Glutamatergic neuron (in vitro differentiated cells): ENCODE data around the gene NTSR1. TPM values are rescaled to one million over a fixed set of nuclear protein-coding genes. Genes with fewer than 3 reads are reported as not detected.

ENCODE experiments used
- DNase-seq: peaks from one replicate; pipeline ENCODE4 v3.0.0; 2022
- H3K27ac Mint-ChIP-seq: one replicate; pipeline ENCODE4 v1.8.0; 2020; ENCODE audit warnings: mild to moderate bottlenecking, mixed read lengths, inconsistent platforms; ENCODE audit not compliant: unreplicated experiment
- H3K27me3 Mint-ChIP-seq: one replicate; pipeline ENCODE4 v1.8.0; 2020; ENCODE audit warnings: mild to moderate bottlenecking, moderate library complexity, mixed read lengths, inconsistent platforms; ENCODE audit not compliant: unreplicated experiment
- H3K36me3 Mint-ChIP-seq: one replicate; pipeline ENCODE4 v1.8.0; 2020; ENCODE audit warnings: mild to moderate bottlenecking, mixed read lengths, inconsistent platforms; ENCODE audit not compliant: unreplicated experiment
- H3K4me1 Mint-ChIP-seq: one replicate; pipeline ENCODE4 v1.8.0; 2020; ENCODE audit warnings: mild to moderate bottlenecking, low read depth, mixed read lengths, inconsistent platforms; ENCODE audit not compliant: unreplicated experiment
- H3K4me3 Mint-ChIP-seq: one replicate; pipeline ENCODE4 v1.8.0; 2020; ENCODE audit warnings: mild to moderate bottlenecking, mixed read lengths, inconsistent platforms; ENCODE audit not compliant: unreplicated experiment
- H3K9me3 Mint-ChIP-seq: one replicate; pipeline ENCODE4 v1.8.0; 2020; ENCODE audit warnings: mild to moderate bottlenecking, moderate library complexity, mixed read lengths, inconsistent platforms; ENCODE audit not compliant: unreplicated experiment
- CTCF ChIP-seq: fragments of 200-600 bp; sonication (generic); IDR thresholded peaks from one replicate; pipeline ENCODE4 v1.5.0; 2021; ENCODE audit not compliant: partially characterized antibody, unreplicated experiment
- total RNA-seq: library from RNA; stranded (reverse); fragmentation: NEBNext Ultra II Directional; extraction: Animal tissue kit (Norgen Biotek cat#: 25700); gene quantifications from one replicate; pipeline ENCODE4 v1.2.1, GENCODE V29; 2021; ENCODE audit not compliant: unreplicated experiment

The NTSR1 gene
- total RNA-seq, 1 donor from 2014 or later: 4.0 TPM

- no peak for TF ChIP-seq CTCF
- Mint-ChIP-seq H3K9me3 (peaks cover 8% of the 10 kb centered on the region), H3K27me3 (peaks cover 11% of the 10 kb centered on the region), H3K36me3 (peaks cover 18% of the 10 kb centered on the region), H3K4me3 (no peak overlapping the region), H3K27ac (no peak overlapping the region), H3K4me1 (peaks cover 8% of the 10 kb centered on the region)
- no peak for DNase-seq
Observed at GRCh38 chr20:62748311-62748710, 39.7 kb downstream of the NTSR1 start.

DNA sequence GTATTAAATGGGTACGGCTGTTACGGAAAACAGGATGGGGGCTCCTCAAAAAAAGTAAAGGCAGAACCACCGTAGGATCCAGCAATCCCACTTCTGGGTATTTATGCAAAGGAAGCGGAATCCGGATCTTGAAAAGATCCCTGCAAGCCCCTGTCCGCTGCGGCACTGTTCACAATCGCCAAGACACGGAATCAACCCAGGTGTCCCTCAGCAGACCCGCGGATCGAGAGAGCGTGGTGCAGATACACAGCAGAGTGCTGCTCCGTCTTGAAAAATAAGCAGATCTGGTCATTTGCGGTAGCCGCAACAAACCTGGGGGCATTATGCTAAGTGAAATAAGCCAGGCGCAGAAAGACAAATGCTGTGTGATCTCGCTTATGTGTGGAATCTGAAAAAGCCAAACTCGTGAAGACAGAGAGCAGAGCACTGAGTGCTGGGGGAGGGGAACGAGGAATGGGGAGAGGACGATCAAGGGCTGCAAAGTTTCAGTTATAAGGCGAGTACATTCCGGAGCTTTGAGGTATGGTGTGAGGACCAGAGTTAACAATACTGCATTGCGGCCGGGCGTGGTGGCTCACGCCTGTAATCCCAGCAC, 41.3 kb downstream of the NTSR1 start:
- H3K27ac Mint-ChIP-seq: no peak overlapping the region
- no peak for TF ChIP-seq CTCF
- peaks cover 6% of the 10 kb centered on the region for H3K4me1 Mint-ChIP-seq

GRCh38 chr20:62751551-62752150, 43.0 kb downstream of the NTSR1 start:
- H3K4me3 Mint-ChIP-seq: no peak overlapping the region
- H3K36me3 Mint-ChIP-seq: peaks cover 16% of the 10 kb centered on the region
- TF ChIP-seq CTCF: no peak
- no peak overlapping the region for H3K27ac Mint-ChIP-seq
- no peaks in the 10 kb centered on the region for H3K4me1 Mint-ChIP-seq
- H3K9me3 Mint-ChIP-seq: peaks cover 5% of the 10 kb centered on the region
- peak; percentile 13 for DNase-seq
- peaks cover 5% of the 10 kb centered on the region for H3K27me3 Mint-ChIP-seq

More for the DNA sequence above, 41.3 kb downstream of the NTSR1 start:
- H3K36me3 Mint-ChIP-seq: peaks cover 18% of the 10 kb centered on the region
- H3K4me3 Mint-ChIP-seq: no peak overlapping the region
- DNase-seq: no peak
- peaks cover 8% of the 10 kb centered on the region for H3K9me3 Mint-ChIP-seq
- H3K27me3 Mint-ChIP-seq: peaks cover 11% of the 10 kb centered on the region

DNA sequence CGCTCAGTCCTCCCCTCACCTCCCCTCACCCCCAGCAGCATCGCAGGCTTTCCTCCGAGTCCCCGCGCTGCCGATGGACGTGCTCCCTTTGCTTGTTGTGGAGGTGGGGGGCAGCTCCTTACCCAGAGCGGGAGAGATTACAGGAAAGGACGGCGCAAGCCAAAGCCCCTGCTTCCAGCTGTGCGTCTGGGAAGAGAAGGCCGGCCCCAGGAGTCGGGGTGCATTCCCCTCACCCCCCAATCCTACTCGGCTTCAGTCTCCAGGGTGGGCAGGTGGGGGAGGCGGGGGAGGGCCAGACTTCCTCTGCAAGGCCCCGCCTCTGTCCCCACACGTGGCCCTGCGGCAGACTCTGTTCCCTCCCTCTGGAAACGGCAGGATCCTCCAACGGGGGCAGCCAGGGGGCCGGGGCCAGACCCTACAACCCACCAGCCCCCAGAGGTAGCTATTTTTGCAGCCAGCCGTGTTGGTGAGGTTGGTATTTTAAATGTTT, 43.6 kb downstream of the NTSR1 start:
- DNase-seq: peak; percentile 14
- H3K4me1 Mint-ChIP-seq: no peaks in the 10 kb centered on the region
- peaks cover 15% of the 10 kb centered on the region for H3K36me3 Mint-ChIP-seq
- TF ChIP-seq CTCF: no peak
- no peak overlapping the region for H3K27ac Mint-ChIP-seq
- peaks cover 9% of the 10 kb centered on the region for H3K9me3 Mint-ChIP-seq
- H3K27me3 Mint-ChIP-seq: peaks cover 4% of the 10 kb centered on the region
- H3K4me3 Mint-ChIP-seq: no peak overlapping the region

GRCh38 chr20:62752671-62753501, 44.2 kb downstream of the NTSR1 start:
- Mint-ChIP-seq H3K36me3 (peaks cover 10% of the 10 kb centered on the region), H3K27ac (no peak overlapping the region), H3K9me3 (peaks cover 9% of the 10 kb centered on the region), H3K4me1 (no peaks in the 10 kb centered on the region), H3K27me3 (peaks cover 4% of the 10 kb centered on the region), H3K4me3 (no peak overlapping the region)
- DNase-seq: peak; percentile 10
- TF ChIP-seq CTCF: no peak
